Measurements from ENCODE around the gene FERMT1.
"Not testable (repeated sequence)": the region's sequence is repeated elsewhere in the genome, so short reads cannot be mapped to it uniquely, and the experiment has no call there.

Gene FERMT1

GRCh38 chr20:6066582-6066981, 56.2 kb downstream of the FERMT1 start:
- DNase-seq: no peak

GRCh38 chr20:6061544-6061943, 61.3 kb downstream of the FERMT1 start:
- no peak for DNase-seq

- no peak for DNase-seq
Observed at GRCh38 chr20:6060213-6060612, 62.6 kb downstream of the FERMT1 start.

- DNase-seq: peak; percentile 75
Observed at GRCh38 chr20:6058684-6059295, 64.0 kb downstream of the FERMT1 start.

- no peak for DNase-seq
Observed at GRCh38 chr20:6057691-6058090, 65.1 kb downstream of the FERMT1 start.

GRCh38 chr20:6057139-6057538, 65.7 kb downstream of the FERMT1 start:
- no peak for DNase-seq

GRCh38 chr20:6055981-6056569, 66.8 kb downstream of the FERMT1 start:
- no peak for DNase-seq

- no peak for DNase-seq
Observed at GRCh38 chr20:6055161-6055783, 67.6 kb downstream of the FERMT1 start.

GRCh38 chr20:6054689-6055051, 68.2 kb downstream of the FERMT1 start:
- DNase-seq: not testable (repeated sequence)

GRCh38 chr20:6053776-6054688, 68.8 kb downstream of the FERMT1 start, which contains the start of gene LRRN4:
Gene LRRN4 (minus strand): TSS chr20:6054060. CDS start chr20:6052799, 1,261 bp downstream.
- DNase-seq: peak; percentile 88

GRCh38 chr20:6053064-6053775, 69.6 kb downstream of the FERMT1 start:
- no peak for DNase-seq

- DNase-seq: no peak
Observed at GRCh38 chr20:6051505-6051904, 71.3 kb downstream of the FERMT1 start.

- DNase-seq: no peak
Observed at GRCh38 chr20:6048391-6048790, 74.4 kb downstream of the FERMT1 start.

GRCh38 chr20:6046432-6046831, 76.4 kb downstream of the FERMT1 start:
- no peak for DNase-seq

GRCh38 chr20:6045566-6045965, 77.3 kb downstream of the FERMT1 start:
- DNase-seq: no peak

GRCh38 chr20:6044115-6044514, 78.7 kb downstream of the FERMT1 start:
- DNase-seq: peak; percentile 15

GRCh38 chr20:6041808-6042265, 81.0 kb downstream of the FERMT1 start:
- DNase-seq: no peak

- DNase-seq: no peak
Observed at GRCh38 chr20:6040958-6041807, 81.6 kb downstream of the FERMT1 start.

GRCh38 chr20:6040540-6040939, 82.3 kb downstream of the FERMT1 start:
- no peak for DNase-seq

GRCh38 chr20:6039766-6040165, 83.1 kb downstream of the FERMT1 start:
- no peak for DNase-seq

- no peak for DNase-seq
Observed at GRCh38 chr20:6038256-6038655, 84.6 kb downstream of the FERMT1 start.

GRCh38 chr20:6037082-6037481, 85.7 kb downstream of the FERMT1 start:
- DNase-seq: no peak

Measured in NCI-H510A (cell line).